ENCODE measurements around the gene BIRC5. TPM values are rescaled to one million over a fixed set of nuclear protein-coding genes. Genes with fewer than 3 reads are reported as not detected.

Gene BIRC5
- total RNA-seq, 1 donor: 31.8 TPM

DNA sequence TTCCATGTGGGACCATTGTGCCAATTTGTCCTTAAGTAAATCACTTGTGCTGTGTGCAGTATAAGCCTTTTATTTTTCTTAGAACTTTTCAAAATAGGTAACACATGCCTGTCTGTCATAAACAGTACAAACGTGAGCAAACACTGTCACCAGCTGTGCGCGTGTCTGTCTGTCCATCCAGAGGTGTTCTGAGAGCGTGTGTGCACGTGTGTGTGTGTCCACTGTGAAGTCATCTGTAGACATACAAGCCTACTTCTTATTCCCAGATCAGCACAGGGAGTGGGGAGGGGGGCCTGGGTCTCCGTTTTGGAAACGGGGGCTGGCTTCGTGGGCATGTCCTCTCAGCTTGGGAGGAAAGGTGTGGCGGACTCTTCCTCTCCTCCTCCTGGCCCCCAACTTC is 26.8 kb downstream of the BIRC5 start:
- TF ChIP-seq, protein P1, sequence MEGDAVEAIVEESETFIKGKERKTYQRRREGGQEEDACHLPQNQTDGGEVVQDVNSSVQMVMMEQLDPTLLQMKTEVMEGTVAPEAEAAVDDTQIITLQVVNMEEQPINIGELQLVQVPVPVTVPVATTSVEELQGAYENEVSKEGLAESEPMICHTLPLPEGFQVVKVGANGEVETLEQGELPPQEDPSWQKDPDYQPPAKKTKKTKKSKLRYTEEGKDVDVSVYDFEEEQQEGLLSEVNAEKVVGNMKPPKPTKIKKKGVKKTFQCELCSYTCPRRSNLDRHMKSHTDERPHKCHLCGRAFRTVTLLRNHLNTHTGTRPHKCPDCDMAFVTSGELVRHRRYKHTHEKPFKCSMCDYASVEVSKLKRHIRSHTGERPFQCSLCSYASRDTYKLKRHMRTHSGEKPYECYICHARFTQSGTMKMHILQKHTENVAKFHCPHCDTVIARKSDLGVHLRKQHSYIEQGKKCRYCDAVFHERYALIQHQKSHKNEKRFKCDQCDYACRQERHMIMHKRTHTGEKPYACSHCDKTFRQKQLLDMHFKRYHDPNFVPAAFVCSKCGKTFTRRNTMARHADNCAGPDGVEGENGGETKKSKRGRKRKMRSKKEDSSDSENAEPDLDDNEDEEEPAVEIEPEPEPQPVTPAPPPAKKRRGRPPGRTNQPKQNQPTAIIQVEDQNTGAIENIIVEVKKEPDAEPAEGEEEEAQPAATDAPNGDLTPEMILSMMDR (IDR thresholded peaks at IDR 0.05; ENCODE audit: insufficient read depth, low read length): no peak
- H3K4me3 ChIP-seq (ENCODE audit: low read depth, low read length): no peak overlapping the region
- DNase-seq (ENCODE audit: low read depth): no peak

DNA sequence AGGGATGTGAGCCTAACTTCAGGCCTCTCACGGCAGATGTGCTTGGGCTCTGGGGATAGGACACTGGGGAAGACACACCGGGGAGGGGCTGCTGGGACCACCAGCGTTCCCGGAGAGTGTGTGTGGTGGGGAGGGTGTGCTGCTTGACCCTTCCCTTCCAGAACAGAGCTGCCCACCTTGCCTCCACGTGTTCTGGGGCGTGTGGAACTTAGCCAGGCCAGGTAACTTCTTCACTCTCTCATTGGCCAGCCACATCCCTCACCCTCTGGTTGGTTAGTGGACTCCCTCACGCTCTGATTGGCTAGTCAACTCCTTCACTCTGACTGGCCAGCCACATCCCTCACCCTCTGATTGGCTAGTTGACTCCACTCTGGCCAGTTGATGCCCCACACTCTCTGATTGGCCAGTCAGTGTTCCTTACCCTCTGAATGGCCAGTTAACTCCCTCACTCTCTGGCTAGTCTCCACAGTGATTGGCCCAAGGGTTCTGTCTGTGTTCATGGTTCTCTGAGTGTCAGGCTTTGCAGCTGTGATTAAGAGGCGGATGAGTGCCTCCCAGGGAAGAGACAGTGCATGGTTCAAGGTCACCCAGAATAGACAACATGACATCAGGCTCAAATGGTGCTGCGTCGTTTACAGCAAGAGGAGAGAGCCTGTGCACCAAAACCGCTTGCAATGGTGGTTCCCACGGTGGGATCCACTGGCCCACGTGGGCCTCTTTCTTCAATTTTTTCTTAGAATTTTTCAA is 27.4 kb downstream of the BIRC5 start:
- H3K4me3 ChIP-seq (ENCODE audit: low read depth, low read length): no peak overlapping the region
- DNase-seq (ENCODE audit: low read depth): peak; percentile 46
- TF ChIP-seq, protein P1 (IDR thresholded peaks at IDR 0.05; ENCODE audit: insufficient read depth, low read length): no peak

DNA sequence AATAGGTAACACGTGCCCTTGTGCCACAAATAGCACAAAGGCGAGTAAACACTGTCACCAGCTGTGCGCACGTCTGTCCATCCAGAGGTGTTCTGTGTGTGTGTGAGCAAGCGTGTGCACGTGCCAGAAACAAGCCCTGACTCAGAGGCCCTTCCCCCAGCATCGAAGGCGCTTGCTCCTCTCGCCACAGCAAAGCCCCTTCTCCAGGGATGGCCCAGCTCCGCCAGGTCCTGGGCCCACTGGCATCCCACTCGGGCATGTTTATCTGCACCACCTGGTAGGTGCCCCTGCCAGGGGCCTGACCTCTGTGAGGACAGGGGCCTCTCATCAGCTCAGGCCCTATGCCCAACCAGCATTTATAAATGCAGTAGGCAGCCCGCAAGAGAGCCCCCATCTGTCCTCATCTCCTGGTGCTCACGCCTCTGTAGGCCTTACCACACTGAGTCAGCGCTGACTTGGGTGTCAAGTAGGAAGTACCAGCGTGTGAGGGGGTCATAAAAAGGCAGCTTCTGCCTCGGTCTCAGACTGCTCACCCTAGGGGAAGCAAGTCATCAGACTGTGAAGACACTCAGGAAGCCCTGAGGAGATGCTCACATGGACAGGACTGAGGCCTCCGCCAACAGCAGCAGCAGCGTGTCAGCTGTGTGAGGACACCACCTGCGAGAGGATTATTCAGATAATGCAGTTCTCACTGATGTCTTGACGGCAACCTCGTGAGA is 28.1 kb downstream of the BIRC5 start:
- H3K4me3 ChIP-seq (ENCODE audit: low read depth, low read length): no peak overlapping the region
- DNase-seq (ENCODE audit: low read depth): no peak
- TF ChIP-seq, protein P1 (IDR thresholded peaks at IDR 0.05; ENCODE audit: insufficient read depth, low read length): no peak

DNA sequence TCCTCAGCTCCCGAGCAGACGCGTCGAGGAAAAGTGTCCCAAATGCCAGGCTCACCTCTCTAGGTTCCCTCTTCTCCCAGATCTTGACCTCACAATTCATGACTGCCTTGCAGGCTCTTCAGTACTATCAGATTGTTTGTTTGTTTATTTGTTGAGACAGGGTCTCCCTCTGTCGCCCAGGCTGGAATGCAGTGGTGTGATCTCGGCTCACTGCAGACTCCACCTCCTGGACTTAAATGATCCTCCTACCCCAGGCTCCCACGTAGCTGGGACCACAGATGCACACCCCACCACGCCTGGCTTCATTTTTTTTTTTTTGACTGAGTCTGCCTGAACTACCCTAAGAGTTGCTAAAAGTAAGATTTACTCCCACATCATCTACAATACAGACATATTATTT is 33.3 kb downstream of the BIRC5 start:
- no peak overlapping the region for H3K4me3 ChIP-seq (ENCODE audit: low read depth, low read length)
- DNase-seq (ENCODE audit: low read depth): no peak
- TF ChIP-seq, protein P1 (IDR thresholded peaks at IDR 0.05; ENCODE audit: insufficient read depth, low read length): no peak

DNA sequence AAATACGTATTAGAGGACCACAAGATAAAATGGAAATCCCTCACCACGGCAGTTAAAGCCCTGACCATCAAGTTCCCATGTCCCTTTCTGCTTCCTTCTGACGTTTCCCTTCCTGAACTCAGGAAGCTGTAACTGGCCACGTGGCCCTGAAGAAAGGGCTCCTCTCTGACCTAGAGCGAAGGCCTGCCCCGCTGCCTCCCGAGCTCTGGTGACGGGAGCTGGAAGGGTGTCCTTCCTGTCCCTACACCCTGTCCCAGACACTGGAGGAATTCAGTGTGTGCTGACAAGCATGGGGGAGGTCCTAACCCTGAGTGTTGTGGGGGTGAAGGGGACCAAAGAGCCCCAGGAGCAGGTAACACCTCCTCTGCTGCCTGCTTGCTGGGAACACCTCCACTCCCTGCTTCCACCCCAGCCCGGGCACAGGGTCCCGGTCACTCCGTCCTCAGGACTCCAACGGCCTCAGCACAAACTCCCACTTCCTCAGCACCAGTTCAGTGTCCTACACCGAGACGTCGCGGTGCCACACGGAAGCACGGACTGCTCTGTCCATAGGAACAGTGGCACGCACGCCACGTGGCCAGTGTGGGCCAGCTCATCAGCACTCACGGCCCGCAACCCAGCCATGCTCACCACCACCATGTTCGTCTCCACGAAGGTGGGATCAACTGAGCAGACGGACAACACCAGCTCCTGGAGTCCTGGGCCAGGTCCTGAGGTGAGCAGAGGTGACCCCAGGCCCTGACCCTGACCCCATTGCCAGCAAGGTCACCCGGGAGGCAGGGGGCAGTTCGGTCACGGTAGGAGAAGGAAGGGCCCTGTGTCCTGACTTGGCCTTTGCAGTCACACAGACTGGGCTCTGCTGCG is 34.2 kb downstream of the BIRC5 start:
- no peak overlapping the region for H3K4me3 ChIP-seq (ENCODE audit: low read depth, low read length)
- TF ChIP-seq, protein P1 (IDR thresholded peaks at IDR 0.05; ENCODE audit: insufficient read depth, low read length): no peak
- DNase-seq (ENCODE audit: low read depth): no peak

DNA sequence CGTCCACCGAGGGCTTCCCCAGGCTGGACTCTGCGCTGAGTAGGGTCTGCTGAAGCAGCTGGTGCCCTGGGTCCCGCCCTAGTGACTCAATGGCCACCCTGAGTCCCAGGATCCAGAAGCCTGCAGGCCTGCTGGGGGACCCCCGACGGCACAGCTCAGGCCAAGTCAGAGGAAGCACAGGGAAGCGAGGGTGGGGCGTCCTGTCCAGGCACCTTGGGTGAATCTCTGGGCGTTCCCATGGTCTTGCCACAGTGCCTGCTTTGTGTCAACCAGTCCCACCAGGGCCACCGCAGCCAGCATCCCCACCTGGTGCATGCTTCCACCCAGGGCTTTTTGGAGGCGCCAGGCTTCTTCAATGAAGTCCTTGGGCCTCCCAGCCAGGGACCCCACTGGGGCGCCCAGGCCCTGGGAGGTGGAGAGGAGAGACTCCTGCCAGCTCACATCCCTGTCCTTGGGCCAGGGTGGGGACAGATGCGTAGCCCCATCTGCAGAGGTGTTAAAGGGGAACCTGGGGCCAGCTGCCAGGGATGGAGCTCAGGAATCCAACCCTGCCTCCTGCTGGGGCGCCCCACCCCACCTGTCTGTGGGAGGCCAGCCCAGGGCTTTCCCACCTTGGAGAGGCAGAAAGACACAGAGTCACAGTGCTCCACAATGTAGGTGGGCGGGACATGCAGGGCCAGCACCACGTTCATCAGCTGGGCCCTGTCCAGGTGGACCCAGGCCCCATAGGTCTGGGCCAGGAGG is 35.2 kb downstream of the BIRC5 start:
- H3K4me3 ChIP-seq (ENCODE audit: low read depth, low read length): no peak overlapping the region
- TF ChIP-seq, protein P1 (IDR thresholded peaks at IDR 0.05; ENCODE audit: insufficient read depth, low read length): no peak
- no peak for DNase-seq (ENCODE audit: low read depth)

Measured in fibroblast of the aortic adventitia (primary cell).